T follicular helper cell (primary cell): ENCODE measurements around the gene GUCA1A.

Experiments
- DNase-seq: peaks from one replicate; pipeline ENCODE4 v3.0.0-alpha.2; 2020; ENCODE audit warnings: low read depth
- total RNA-seq, 2 experiments: gene quantifications; one replicate each; lab custom pipeline; 2026; lab: John Stamatoyannopoulos, UW

GUCA1A gene
- 0 reads per million in 2 experiments for total RNA-seq

DNA sequence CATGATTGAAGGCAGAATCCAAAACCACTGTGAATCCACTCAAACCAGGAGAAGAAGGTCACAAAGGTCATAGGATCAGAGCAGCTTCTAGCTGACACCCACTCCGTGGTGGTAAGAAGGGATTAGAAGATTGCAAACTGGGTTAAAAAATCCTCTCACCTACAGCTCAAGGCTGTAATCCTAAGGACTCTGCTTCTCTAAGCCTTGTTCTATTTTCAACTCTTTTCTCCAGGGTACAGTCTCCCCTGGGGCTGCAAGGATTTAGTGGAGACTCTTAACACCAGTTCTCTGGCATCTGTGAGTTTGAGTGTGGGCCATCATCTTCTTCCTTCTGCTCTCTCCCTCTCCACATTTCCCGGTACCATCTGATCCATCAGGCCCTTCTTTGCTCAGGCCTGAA lies at the start of gene GUCA1A:
Gene GUCA1A (plus strand): TSS at position 264 of the 400 bp plus-strand sequence. CDS start 250 bp downstream, outside the sequence.
- DNase-seq = no peak

DNA sequence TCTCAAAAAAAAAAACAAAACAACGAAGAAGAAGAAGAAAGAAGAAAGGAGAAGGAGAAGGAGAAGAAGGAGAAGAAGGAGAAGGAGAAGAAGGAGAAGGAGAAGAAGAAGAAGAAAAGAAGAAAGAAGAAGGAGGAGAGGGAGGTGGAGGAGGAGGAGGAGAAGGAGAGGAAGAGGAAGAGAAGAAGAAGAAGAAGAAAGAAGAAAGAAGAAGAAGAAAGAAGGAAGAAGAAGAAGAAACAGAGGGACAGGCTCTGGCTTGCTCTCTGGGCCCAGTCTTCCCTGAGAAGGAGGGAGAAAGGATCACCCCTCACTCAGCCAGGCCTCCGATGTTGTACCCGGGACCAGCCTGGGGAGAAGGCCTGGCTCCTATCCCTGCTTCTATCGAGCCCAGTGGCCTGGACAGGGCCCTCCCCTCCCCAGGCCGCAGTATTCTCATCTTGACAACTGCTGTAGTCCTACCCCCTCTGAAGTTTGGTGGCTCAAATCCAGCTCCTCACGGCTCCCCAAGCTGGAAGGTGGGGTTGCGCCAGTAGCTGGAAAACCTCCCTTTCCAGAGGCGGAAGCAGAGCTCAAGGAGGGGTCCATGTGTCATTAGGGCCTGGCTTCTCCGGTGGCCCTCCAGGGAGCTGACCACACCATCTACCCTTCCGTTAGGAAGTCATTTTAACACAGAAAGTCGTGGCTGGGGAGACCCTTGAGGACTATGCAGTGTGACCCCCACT lies 49.6 kb upstream of the GUCA1A start:
- DNase-seq = no peak

DNA sequence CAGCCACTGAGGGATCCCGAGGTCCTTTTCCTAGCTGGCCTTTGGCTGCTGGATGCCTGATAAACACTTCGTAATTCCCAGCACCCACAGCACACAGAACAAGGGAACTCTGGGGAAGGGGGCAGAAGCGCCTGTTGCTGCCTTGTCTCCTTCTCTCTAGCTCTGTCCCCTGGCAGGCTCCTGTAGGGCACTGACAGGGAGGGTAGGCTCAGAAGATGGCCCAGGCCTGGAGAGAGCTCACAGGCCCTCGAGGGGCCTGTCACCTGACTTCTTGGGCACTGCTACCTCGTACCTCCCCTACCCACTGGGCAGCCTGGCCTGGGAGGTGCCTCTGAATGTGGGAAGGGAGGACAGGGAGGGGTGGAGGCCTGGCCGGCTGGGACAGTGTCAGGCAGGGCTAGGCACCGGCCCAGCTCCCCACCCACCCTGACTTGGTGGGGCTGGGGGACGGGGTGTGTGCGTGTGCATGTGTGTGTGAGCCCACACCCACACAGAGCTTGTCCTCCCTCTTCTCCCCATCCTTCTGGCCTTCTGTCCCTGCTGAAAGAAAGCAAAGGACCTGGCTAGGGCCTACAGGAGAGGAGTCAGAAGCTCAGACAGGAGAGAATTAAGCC lies 48.8 kb upstream of the GUCA1A start:
- no peak for DNase-seq

DNA sequence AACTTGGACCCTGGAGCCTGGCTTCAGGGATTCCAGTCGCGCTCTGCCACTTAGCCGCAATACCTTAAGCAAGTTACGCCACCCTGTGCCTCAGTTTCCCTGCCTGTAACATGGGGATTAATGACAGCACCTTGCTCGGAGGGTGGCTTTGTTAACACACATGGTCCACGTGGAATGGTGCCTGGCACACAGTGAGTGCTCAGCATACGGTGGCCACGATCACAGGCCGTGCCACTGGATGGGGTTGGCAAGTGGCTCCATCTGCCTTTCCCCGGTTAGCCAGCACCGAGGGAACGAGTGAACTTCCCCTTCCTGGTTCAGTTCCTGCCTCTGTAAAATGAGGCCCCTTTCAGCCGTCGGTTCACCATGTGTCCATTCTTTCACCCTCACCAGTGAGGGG lies 47.9 kb upstream of the GUCA1A start:
- no peak for DNase-seq

GRCh38 chr6:42125663-42126062 lies 47.5 kb upstream of the GUCA1A start:
- no peak for DNase-seq

- no peak for DNase-seq
Observed at GRCh38 chr6:42128460-42129359, 44.5 kb upstream of the GUCA1A start.

GRCh38 chr6:42129360-42129676 lies 43.8 kb upstream of the GUCA1A start:
- DNase-seq = no peak

GRCh38 chr6:42131531-42131930 lies 41.6 kb upstream of the GUCA1A start:
- DNase-seq = no peak

DNA sequence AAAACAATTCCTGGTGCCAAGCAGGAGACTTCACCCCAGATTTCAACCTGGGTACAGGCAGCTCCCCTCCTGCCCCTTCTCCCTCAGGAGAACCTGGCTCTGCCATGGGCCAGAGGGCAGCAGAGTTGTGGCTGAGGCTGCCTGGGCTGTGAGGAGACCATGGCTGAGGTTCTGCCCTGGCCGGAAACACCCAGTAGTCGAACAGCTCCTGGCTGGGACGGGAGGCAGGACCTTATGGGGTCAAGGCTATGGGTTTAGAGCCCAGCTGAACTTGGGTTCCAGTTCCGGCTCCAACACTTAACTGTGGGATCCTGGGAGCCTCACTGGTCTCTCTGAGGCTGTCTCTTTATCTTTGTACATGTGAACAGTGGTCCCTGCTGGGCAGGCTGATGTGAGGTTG lies 39.2 kb upstream of the GUCA1A start:
- no peak for DNase-seq

- no peak for DNase-seq
Observed at GRCh38 chr6:42135161-42135560, 38.0 kb upstream of the GUCA1A start.

DNA sequence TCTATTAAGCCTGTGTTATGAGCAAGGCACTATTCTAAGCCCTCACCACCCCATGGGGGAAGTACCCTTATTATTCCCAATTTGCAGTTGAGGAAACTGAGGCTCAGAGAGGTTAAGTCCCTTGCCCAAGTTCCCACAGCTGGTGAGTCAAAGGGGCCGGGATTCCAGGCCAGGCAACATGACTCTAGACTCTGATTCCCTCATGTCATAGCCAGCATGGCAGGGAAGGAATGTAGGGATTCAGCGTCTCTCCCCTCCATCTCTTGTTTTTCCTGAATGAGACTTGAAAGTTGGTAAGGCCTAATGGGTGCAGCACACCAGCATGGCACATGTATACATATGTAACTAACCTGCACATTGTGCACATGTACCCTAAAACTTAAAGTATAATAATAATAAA lies 37.4 kb upstream of the GUCA1A start:
- DNase-seq = no peak

DNA sequence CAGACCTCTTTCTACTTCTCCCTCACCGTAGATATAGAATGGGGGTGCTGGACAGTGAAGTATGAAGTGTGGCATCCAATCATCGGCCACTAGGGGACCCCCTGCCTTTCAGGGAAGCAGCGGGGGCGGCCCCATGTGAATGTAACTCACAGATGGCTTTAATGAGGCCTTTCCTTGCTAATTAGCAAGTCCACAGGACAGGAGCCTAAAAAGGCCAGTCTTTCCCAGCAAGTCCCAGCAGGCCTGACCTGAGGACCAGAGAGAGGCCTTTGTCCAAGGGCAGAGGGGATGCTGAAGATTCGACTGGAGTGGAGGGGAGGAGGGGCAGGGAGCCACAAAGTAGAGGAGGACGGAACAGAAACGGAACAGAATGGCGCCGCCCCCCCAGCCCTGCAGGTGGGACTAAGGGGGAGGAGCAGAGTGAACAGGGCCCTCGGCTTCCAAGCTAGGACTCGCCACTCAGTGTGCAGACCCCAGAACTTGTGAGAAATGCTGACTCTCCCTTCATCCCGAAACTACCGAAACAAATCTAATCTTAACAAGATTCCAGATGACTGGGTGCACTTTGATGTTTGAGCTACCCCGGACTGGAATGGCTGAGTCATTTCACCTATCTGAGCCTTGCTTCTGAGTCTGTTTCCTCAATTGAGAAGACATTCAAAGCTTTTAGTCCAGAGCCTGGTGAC lies 36.5 kb upstream of the GUCA1A start:
- DNase-seq = no peak

DNA sequence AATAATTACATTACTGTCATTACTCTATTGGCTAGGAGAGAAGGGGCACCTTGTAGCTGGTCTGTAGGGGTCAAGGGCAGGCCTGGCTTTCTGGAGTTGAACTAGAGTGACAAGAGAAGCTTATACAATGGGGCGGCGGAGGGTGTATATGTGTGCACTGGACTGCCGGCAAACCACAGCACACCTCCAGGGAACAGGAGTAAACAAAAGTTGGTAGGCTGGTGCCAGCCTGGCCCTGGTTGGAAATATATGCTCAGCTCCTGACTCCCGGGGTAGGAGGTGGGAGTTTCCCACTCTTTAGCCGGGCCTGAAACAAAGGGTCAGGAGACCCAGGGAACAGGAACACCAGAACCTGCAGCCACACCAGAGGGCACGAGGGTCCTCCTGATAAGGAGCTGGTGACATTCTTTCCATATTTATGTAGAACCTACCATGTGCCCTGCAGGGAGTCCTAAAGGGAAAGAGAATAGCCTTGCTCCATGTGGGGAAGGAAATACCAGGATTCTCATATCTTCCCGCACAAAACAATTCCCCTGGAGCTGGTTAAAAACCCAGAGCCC lies 35.9 kb upstream of the GUCA1A start:
- no peak for DNase-seq

GRCh38 chr6:42138190-42138589 lies 35.0 kb upstream of the GUCA1A start:
- no peak for DNase-seq

DNA sequence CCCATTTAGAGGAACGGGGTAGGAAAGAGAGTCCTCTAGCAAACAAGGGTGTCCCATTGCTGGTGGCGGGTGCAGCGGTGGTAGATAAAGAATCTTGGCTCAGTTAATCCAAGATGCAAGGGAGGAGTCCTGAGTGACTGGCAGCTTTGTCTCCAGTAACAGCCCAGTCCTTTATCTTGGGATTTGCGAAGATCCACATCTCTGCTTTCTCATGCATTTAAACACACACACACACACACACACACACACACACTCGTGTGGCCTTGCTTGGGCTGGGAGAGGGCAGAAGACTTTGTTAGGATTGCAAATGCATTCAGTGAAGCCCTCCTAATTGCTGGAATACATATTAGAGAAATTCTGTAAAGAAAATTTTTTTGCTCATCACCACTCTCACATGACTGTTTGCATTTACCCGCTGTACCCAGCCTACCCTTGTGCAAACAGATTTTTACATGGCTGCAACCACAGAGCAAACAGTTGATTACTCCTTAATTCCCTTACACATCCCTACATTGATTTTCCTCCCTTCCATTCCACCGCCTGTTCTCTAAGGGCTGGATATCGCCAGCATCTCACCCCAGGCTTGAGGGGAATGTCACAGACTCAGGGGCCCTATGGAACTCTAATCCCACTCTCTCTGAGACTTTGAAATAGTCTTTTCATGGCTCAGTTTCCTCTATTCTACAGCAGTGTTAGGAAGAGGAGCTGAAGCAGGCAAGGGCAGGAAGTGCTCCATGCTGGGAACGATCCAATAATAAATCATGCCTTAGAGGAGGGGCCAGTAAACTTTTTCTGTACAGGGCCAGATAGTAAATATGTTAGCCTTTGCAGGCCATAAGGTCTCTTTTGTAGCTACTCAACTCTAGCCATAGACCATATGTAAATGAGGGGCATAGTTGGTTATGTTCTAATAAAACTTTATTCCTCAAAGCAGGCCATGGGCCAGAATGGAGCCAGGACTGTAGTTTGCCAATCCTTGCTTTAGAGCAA lies 34.2 kb upstream of the GUCA1A start:
- no peak for DNase-seq

DNA sequence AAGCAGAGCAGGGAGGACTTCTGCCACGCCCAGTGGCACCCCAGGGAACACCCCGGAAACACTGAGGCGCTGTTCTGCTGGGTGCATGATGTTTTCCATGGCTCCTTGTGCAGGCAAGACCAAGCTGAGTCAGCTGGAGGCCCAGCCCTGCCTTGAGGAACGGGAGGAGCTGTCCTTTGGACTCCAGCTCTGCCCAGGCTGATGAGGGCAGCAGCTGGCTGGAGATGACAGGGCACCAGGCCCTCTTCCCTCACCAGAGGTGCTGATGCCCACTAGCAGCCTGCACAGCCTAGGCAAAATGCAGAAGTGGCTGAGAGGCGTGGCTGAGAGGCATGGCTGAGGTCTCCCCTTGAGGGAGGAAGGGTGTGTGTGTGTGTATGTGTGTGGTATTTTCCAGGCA lies 33.1 kb upstream of the GUCA1A start:
- no peak for DNase-seq

GRCh38 chr6:42140756-42141602 lies 32.2 kb upstream of the GUCA1A start:
- no peak for DNase-seq

DNA sequence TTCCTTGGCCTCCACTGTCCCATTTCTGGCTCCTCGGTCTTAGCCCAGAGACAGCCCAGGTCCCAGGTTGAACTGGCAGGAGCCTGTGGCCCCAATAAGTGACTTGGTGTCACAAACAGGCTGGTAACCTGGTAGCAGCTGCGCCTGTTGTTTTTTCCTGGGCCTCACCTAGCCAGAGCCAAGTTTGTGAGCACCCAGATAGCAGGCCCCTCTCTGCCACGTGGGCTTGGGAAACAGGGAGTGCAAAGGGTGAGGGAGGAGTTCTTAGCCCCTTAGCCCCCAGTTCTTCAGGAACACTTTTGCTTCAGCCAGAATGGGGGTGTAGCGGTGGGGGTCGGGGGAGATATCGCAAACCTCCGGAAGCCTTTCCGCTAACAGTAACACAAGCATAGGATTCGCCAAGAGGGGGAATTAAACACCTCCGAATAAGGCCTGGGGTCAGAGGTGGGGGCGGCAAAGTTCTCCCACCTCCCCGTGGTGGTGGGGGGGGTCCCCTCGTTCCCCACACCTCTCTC lies 31.5 kb upstream of the GUCA1A start:
- DNase-seq = no peak

- DNase-seq = no peak
Observed at GRCh38 chr6:42142118-42142835, 30.9 kb upstream of the GUCA1A start, which contains the start of gene C6orf132. Gene C6orf132, minus strand, starts transcription at chr6:42142620. Its CDS starts 176 bp downstream, at chr6:42142444.
